Transverse colon (tissue), 4 donors: ENCODE results near the gene FGF1.

Experiments
- CTCF ChIP-seq, 5 experiments: fragments of 200-600 bp in 3 of 5; fragments of 450-650 bp in 2 of 5; sonication (generic) in 3 of 5; IDR thresholded peaks; 1 replicate in 2 of 5; 2 replicates in 3 of 5; pipeline ENCODE4 v1.5.1; 2016 to 2017; ENCODE audit warnings: antibody characterized with exemption in 5 of 5, inconsistent platforms in 3 of 5, mild to moderate bottlenecking in 2 of 5, moderate library complexity in 1 of 5
- POLR2AphosphoS5 ChIP-seq, 3 donors: sonication (generic); formaldehyde crosslinking; IDR thresholded peaks; one replicate each; pipeline ENCODE4 v1.6.1; 2016; ENCODE audit warnings: antibody characterized with exemption in 3 of 3

GRCh38 chr5:142568996-142569335, 116.9 kb downstream of the FGF1 start:
- TF ChIP-seq CTCF (IDR thresholded peaks at IDR 0.05) (no peak), POLR2AphosphoS5 (IDR thresholded peaks at IDR 0.05) (no peak)
